NCI-H226 (cell line): ENCODE measurements around the gene NOX1.
"Not testable (repeated sequence)": the region's sequence is repeated elsewhere in the genome, so short reads cannot be mapped to it uniquely, and the experiment has no call there.

Source experiments
- DNase-seq: peaks from one replicate; pipeline ENCODE4 v3.0.0-alpha.2; 2015

The NOX1 gene

DNA sequence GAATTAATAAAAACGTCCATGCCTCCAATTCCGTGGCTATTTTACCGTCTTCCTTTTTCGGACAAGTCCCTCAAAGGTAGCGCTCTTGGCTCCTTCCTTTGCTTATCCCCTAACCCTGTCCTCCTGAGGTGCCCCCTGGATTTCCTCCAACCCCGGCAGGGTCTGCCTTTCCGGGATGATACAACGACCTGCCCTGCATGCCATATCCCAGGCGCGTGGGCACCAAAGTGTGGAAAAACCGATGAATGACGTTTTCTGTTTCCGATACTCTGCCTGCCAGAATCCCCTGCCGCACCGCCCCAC lies 54.7 kb downstream of the NOX1 start:
- no peak for DNase-seq

GRCh38 chrX:100817340-100817739 lies 56.8 kb downstream of the NOX1 start:
- no peak for DNase-seq

DNA sequence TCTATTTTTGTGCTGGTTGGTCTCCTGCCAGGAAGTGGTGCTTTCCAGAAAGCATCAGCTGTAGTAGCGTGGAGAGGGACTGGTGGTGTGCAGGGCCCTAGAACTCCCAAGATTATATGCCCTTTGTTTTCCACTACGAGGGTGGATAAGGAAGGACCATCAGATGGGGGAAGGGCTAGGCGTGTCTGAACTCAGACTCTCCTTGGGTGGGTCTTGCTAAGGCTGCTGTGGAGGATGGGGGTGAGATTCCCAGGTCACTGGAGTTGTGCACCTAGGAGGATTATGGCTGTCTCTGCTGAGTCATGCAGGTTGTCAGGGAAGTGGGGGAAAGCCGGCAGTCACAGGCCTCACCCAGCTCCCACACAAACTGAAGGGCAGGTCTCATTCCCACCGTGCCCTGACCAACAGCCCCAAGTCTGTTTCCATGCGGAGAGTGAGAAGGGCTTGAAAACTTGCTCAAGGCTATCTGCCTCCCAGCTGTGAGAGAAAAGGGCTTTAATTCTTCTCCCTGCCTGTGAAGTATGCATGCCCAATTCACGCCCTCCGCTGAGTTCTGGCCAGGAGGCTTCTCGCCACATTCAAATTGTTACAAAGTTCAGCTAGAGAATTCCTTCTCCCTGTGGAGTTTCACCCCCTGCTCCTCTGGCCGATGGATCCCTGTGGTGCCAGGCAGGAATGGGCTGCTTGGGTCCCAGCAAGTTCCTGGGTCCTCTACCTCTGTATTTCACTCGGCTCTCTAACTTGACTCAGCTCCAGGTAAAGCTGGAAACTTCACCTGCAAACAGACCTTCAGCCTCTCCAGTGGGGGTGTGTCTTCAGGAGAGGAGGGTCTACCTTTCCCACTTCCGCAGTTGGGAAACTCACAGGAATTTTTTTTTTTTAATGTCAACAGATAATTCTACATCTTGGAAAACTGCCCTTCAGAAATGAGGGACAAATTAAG lies 61.7 kb downstream of the NOX1 start:
- no peak for DNase-seq

DNA sequence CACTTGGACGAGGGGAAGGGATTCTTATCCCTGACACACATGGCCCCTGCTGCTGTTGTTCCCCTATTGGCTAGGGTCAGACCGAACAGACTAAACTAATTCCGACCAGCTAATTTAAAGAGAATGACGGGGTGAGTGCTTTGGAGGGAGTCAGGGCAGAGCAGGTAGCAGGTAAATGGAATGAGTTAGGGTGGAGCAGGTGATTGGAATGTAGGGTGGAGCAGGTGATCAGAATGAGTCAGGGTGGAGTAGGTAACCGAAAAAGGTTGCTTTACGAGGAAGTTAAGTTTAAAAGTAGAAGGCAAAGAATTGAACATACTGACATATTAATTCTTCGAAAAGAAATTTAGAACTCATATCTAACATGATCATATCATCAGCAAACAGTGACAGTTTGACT lies 65.9 kb downstream of the NOX1 start:
- not testable (repeated sequence) for DNase-seq

GRCh38 chrX:100804780-100805179 lies 69.4 kb downstream of the NOX1 start:
- DNase-seq: no peak

DNA sequence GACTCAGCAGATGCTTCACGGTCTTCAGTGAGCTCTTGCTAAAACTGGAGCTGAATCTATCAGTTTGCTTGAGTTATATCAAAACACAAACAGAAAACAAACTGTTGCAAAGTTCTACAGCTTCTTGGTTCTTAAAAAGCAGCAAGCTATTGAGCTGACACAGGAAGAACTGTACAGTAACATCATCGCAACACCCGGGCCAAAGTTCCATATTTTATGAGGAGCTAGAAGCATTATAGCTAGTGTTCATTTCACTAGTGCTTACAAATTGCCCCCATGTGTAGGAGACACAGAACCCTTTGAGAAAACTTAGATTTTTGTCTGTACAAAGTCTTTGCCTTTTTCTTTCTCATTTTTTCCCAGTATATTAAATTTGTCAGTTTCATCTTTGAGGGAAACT lies 71.3 kb downstream of the NOX1 start:
- DNase-seq: no peak

GRCh38 chrX:100798484-100799214 lies 75.5 kb downstream of the NOX1 start:
- no peak for DNase-seq

DNA sequence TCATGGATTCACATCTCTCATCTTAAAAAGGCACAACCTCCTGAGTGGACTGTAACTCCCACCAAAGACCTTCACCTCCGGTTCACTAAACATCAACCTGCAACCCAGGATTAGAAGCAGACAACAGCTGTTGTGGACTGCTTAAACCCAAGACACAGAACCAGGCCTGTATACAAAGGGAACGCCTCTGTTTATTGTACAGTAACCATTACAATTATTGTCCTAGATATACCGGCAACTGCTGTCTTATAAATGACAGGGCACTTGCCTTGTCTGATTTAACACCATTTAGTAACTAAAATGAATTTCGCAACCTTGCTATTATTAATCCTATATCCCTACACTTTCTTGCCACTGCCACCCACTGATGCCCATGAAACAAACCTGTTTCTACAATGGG lies 76.8 kb downstream of the NOX1 start:
- DNase-seq: no peak

DNA sequence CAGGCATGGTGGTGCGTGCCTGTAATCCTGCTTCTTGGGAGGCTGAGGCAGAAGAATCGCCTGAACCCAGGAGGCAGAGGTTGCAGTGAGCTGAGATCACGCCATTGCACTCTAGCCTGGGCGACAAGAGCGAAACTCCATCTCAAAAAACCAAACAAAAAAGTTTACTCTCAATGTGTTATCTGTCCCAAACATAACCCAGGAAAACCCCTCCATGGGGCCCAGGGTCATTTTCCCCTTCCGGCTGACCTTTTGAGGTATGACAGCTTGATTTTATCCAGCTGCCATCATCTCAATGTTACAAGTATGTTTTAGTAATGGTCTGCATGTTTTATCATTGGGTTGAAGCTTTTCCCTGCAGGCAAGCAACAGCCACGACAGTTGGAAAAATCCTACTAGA lies 77.8 kb downstream of the NOX1 start:
- DNase-seq: not testable (repeated sequence)
